Ramos (cell line): Measurements from ENCODE around the gene PNMA8C.

ENCODE experiments used
- in situ Hi-C: fragments of 300-500 bp; cut with MboI; formaldehyde crosslinking; loops from one replicate; pipeline ENCODE4 v1.14.3; 2022; ENCODE audit warnings: low sequenced_read_pairs; ENCODE audit not compliant: unreplicated experiment

PNMA8C gene

DNA sequence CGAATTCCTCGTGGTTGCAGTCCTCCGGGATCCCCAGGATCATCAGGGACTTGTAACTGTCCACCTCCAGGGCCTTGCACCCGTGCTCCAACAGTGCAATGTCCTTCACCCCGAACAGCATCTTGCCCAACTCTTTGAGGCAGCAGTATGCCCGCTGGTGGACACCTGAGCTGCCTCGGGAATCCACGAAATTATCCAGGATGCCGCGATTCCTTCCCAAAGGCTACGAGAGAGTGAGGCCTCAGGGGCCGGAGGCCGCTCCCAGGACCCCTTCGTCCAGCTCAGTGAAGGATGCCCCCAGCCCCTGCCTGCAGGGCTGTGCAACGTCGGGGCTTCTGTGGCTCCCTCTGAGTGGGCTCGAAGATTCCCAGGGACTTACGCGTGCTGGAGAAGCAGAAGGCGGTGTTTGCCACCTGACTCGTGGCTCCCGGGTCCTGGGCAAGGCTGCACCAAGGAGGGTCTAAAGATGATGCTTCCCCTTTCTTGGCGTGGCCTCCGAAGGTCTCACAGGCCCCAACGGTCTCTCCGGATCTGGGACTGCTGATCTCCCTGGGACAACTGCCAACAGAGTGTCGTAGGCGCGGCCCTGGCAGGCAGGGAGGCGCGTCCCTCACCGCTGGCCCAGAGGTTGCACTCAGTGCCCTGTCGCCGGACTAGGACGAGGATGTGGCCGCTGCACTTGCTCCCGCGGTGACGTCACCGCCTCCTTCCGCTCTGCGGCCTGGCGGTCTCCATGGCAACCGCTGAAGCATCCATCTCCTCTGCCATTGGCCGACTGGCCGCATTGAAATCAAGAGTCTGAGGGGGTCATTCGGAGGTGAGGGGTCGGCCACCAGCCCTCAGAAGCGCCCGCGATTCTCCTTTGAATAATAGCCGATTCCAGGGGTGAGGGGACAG lies at the start of gene PNMA8C:
PNMA8C (minus strand) TSS at position 698 of the 897 bp plus-strand sequence; CDS start at position 121, 577 bp downstream.
- in situ Hi-C loops: no loop called here

DNA sequence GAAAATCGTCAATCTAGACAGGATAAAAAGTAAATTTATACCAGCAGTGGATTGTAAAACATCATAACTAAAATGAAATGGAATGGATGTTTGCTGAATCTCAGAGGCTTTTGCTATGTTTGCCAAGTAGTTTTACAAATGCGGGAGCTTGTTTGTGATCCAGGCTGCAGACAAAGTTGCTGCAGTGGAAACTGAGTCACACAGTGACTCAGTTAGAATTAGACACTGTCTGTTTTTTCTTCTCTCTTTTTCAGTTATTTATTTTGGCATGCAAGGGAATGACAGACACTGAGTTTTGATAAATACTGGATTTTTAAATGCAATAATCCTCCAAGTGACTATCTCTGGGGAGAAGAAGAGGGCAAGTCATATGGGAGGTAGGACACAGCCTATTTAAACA lies 47.2 kb upstream of the PNMA8C start:
- in situ Hi-C loops: no loop called here

DNA sequence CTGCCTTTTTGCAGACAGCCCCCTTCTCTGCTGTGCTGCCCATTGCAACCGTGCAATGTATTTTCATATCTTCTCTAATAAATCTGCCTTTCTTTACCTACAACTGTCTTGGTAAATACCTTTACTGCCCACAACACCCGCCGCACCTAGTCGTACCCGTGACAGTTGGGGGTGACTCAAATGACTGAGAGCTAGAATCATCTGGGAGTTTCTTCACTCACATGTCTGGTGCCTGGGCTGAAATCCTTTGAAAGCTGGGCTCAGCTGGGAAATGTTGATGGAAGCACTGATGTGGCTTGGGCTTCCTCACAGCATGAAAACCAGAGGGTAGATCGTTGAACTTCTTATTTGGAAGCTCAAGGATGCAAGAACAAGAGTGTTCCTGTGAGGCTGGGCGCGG lies 45.5 kb upstream of the PNMA8C start:
- in situ Hi-C loops: no loop called here

DNA sequence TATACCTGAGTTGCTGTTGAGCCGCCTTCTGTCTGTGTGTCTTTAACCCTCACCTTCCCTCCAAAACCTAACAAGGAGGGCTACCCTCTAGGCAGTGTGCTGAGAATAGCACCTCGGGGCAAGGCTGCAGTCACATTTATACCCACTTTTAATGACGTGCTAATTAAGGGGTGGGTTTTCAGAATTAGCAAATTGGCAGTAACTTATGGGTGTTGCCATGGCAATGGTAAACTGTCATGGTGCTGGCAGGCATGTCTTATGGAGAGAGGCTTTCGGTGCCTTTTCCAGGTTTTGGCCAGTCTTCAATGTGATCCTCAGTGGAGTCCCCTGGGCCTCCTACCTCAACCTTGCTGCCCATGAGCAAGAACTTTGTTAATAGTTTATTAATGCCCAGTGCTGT lies 43.9 kb upstream of the PNMA8C start:
- in situ Hi-C loops: no loop called here

DNA sequence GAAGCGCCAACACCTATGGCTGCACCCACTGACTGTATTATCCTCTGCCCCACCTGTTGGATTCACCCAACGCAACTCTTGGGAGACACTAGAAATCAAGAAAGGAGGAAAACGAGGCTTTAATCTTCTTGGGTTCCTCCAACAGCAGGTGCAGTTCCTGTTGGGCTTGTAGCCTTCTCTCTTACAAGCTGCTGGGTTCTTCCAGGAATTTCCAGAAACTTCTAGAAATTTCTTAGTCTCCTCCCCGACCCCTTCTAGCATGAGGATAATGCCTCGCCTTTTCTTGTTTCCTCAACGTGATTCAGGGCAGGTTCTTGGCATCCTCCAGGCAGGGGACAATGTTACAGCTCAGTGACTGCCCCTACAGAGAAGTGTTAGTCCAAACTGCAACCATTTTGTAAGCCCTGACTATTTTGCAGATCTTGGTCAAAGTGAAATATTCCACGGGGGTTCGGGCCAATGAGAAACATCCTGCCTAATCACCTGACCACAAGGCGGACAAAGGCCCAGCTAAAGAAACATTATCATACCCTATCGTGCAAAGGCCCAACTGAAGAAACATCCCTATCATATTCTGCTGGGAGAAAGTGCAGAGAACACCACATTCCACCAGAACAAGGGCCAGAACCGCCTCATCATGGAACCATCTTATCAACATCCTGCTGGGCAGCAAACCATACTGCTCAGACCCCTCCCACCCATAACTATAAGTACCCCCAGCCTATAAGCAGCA lies 43.2 kb upstream of the PNMA8C start:
- in situ Hi-C loops: no loop called here

DNA sequence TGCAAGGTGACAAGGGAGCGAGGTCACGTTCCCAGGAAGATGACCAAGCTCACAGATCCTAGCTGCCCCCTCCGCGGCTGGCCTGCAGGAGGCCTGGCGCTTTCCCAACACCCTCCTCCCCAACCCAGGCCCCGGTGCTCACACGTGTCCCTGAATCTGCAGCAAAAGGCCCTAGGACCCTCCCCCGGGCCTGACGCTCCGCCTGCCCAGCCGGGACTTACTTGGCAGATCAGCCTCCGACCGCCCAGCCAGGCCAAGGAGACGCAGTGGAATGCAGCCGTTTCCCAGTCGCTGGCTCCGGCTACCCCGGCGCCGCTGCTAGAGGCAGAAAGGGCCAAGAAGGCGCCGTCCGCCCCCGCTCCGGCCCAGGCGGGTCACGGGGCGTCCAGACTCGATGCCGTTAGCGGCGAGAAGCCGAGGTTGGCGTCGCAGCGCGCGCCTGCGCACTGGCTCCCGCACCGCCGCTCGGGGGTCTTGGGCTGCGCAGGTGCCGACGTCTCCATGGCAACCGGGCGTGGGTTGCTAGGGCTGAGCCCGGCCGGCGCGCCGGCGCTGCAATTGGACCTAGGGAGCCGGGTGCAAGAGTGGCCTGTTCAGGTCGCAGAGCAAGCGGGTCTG lies 42.5 kb upstream of the PNMA8C start, which contains the start of gene PNMA8A:
PNMA8A (minus strand) TSS at position 448 of the 618 bp plus-strand sequence. CDS start 528 bp downstream, outside the sequence.
- in situ Hi-C loops: no loop called here

DNA sequence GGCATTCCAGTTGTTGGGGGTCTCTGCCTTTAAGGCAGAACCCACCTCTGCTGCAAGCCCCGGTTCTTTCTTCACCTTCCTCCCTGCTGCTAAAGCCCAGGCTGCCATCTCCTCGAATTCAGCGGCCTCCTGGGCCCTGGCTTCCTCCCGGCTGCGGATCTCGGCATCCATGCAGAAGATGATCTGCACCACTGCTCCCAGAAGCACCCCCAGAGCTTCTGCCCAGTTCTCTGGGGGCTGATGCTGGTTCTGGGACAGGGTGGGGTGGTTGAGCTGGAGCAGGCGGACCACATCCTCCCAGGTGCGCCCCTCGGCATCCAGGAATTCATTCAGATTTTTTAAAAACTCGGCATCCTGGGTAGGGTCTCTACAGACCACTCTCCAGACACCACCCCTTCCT lies 41.6 kb upstream of the PNMA8C start:
- in situ Hi-C loops: no loop called here

DNA sequence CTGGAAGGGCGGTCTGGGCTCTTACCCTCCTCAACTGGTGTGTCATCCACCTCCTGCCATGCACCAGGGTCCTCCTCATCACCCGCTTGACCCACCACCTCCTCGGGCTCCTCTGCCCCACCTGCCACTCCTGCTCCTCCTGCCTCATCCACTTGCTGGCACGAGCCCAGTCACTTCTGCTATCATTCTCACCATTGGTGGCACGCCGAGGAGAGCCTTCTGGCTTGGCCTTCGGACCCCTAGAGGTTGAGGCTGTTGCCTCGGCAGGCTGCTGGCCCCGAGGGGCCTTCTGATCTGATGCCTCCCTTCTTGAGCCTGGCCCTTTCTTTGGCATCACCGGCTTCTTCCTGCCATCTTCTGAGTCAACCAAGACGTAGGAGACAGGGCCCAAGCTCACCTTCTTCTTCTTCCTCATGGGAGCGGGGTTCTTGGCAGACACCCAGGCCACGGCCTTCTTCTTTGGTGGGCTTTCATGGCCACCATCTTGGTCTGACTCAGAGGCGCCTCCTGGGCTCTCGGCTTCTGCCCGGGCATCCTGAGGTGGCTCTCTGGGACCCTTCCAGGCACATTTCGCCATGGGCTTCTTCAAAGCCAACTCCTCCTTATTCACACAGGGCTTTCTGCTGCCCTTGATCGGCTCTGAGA lies 40.9 kb upstream of the PNMA8C start:
- in situ Hi-C loops: no loop called here

DNA sequence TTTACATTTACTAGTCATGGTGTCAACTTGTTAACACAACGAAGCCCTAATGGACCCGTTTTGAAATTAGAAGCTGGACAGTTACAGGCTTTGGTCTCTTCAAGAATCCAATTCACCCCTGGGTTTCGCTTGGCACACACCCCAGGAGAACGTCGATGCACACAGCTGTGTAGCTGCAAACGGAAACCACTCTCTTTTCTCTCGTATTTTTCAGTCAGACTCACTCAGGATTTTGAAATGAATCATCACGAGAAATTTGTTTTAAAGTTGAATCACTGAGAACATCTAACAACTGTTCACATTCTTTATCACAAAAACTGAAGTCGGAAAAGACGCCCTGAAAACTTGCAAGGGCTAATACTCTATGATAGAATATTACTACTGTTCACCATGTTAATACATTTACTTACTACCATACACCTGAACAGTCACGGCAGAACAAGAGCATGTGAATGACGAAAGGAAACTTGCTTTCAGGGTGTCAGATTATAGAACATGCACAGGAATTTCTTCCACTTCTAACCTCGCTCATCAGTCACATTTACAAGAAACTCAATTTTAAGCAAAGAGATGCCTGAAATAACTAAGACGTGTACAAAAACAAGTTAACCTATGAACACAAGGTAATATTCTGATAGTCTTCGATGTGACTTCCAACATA lies 37.9 kb upstream of the PNMA8C start:
- in situ Hi-C loops: no loop called here

DNA sequence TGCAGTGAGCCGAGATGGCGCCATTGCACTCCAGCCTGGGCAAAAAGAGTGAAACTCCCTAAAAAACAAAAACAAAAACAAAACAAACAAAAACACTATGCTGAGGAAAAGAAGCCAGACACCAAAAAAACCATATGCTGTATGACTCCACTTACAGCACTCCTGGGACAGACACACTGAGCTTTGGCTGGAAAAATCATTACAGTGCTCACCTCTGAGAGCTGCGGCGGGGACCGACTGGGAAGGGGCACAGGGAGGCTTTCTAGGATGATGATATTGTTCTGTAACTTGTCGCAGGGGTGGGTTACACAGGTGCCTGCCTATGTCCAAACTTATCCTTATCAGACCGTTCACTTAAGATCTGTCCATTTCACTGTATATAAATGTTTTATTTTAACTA lies 34.8 kb upstream of the PNMA8C start:
- in situ Hi-C loops: no loop called here

DNA sequence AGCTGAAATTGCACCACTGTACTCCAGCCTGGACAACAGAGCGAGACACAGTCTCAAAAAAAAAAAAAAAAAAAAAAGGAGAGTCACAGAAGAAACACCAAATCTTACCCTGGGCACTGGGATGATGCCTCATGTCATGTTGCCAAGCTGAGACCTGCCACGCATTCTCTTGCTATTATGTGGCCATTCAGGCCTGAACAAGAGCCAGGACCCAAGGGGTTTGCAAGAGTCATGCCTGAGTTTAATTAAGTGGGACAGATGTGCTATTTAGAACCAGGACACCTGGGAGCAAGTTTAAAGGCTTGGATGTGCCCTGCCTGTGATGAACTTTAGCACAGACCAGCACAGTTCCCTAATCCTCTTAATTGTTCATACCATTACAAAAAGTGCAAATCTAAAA lies 32.8 kb upstream of the PNMA8C start:
- in situ Hi-C loops: no loop called here

DNA sequence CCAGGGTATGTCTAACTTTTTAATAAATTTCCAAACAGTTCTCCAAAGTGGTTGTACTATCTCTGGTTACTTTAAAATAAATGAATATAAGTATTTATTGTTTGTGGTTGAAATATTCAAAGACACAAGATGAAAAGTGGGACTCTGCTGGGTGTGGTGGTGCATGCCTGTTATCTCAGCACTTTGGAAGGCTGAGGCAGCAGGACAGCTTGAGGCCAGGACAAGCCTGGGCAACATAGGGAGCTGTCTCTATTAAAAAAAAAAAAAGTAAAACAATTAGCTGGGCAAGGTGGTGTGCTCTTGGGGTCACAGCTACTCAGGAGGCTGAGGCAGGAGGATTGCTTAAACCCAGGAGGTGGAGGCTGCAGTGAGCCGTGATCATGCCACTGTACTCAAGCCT lies 32.2 kb upstream of the PNMA8C start:
- in situ Hi-C loops: no loop called here

DNA sequence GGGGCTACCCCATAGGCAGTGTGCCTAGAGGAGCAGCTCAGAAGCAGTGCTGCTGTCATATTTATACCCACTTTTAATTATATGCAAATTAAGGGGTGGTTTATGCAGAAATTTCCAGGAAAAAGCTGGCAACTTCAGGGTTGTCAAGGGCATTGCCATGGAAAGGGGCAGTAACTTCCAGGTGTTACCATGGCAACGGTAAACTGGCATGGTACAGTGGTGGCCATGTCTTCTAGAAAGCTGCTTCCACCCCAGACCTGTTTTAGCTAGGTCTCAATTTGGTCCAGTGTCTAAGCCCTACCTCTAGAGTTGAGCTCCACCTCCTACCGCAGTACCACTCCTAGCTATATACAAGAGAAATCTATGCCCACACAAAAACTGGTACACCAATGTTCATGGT lies 31.3 kb upstream of the PNMA8C start:
- in situ Hi-C loops: no loop called here

DNA sequence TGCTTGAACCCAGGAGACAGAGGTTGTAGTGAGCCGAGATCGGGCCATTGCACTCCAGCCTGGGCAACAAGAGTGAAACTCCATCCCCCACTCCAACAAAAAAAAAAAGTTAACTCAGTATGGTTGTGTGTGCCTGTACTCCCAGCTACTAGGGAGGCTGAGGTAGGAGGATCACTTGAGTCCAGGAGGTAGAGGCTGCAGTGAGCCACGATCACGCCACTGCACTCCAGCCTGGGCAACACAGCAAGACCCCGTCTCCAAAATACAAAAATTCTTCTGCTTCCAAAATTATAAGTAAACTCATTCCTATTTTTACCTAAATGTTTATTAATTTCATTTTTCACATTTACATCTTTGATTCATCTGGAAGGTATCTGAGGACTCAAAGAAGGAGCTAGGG lies 28.2 kb upstream of the PNMA8C start:
- in situ Hi-C loops: no loop called here

DNA sequence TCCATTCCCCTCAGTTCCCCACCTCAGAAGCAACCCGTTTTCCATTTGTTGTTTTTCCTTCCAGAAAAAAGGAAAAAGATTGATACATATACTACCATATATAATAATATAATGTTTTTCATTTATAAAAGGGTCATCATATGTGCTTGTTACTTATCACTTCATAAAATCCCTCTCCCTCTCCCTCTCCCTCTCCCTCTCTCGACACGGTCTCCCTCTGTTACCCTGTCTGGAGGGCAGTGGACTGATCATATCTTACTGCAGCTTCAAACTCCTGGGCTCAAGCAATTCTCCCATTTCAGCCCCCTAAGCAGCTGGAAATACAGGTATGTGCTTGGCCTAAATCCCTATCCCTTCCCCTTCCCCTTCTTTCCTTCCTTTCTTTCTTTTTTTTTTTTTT lies 25.5 kb upstream of the PNMA8C start:
- in situ Hi-C loops: no loop called here

DNA sequence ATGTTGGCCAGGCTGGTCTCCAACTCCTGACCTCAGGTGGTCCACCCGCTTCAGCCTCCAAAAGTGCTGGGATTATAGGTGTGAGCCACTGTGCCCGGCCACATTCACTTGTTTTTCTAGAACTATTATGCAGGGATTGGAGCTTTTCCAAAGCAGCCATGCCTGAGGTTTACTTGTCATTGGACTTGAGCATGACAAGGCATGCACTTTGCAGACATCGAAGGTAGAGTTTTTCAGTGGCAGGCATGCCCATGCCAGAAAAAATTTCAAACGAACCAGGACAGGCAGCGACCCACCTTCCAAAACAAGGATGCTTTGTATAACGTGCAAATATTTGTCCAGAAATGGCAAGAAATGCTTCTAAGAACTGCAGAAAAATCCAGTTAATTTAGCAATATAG lies 24.9 kb upstream of the PNMA8C start:
- in situ Hi-C loops: no loop called here

DNA sequence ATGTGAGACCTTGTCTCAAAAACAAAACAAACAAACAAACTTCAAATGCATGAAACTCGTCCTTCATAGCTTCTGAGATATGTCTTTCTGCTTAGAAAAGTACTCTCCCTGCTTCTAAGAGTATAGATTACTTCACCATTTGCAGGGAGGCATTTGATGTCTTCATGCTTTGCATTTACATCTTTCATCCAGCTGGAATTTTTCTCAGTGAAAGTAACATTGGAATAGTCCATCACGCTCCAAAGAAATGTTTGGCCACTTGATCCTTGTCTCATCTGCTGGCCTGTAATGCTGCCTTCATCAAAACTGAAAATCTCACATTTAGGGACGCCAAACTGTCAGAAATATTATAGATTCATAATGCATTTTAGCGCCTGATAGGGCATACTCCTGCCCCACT lies 23.4 kb upstream of the PNMA8C start:
- in situ Hi-C loops: no loop called here

DNA sequence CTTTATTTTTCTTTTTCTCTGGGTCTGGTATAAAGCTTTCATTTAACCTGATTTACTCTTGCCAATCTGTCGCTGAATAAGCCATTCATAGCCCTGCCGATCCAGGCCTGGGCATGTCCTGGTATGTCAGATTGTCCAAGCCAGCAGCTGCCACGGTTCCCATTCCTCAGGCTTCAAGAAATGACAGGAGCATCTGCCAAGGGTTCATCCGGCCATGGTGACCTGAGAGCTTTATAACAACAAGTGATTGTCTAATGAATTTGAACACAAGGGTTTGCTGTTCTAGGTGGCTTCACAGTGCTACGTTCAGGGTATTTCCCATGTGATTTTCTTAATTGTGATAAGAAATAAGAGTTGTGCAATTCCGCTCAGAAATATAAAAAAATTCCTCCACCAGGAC lies 22.6 kb upstream of the PNMA8C start:
- in situ Hi-C loops: no loop called here

DNA sequence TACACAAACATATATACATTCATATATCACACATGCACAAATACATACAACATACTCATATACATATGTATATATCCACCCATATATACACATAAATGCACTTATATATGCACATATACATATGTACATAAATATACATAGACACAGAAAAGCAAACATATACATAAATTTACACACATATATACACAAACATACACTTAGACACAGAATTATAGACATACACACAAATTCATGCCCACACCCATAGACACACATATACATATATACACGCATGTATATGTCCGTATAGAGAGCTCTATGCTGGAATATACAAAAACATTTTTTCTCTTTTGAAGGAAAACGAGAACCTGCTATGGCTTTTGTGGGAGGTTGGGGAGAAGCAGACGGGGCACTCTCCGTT lies 22.0 kb upstream of the PNMA8C start:
- in situ Hi-C loops: no loop called here

DNA sequence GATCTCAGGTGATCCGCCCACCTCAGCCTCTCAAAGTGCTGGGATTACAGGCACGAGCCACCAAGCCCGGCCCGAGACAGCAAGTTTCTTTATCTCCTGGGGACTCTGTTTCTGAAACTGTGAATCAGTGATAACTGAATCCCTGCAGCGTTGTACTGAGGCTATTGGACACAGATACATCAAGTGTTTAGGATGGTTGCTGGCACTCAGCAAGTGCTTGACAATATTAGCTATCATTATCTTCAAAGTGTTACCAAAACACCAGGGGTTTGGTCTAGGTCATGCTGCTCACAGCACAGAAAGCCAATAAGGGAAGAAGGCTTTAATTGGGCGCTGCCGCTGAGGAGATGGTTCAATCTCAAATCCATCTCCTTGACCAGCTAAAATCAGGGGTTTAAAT lies 20.5 kb upstream of the PNMA8C start:
- in situ Hi-C loops: no loop called here
